Astrocyte (in vitro differentiated cells and primary cell): ENCODE data around the gene MEGF11. TPM values are rescaled to one million over a fixed set of nuclear protein-coding genes. Genes with fewer than 3 reads are reported as not detected.

Source experiments
- DNase-seq: peaks from one replicate; pipeline ENCODE4 v3.0.0-alpha.2; 2010; ENCODE audit warnings: low read depth
- FAIRE-seq: peaks from 2 replicates; lab custom pipeline; 2011; peaks lifted over from hg19 to GRCh38; lab: Jason Lieb, UNC
- H2AFZ ChIP-seq: 2 replicates; pipeline ENCODE4 v1.6.0; 2012; ENCODE audit warnings: low read depth, low read length, inconsistent platforms
- H3K27ac ChIP-seq: 2 replicates; pipeline ENCODE4 v1.5.1; 2011; ENCODE audit warnings: low read depth, low read length, inconsistent platforms
- H3K27me3 ChIP-seq: 2 replicates; pipeline ENCODE4 v1.6.0; 2011; ENCODE audit warnings: low read length, inconsistent platforms; ENCODE audit not compliant: insufficient read depth
- H3K36me3 ChIP-seq: 2 replicates; pipeline ENCODE4 v1.5.1; 2011; ENCODE audit warnings: low read length, inconsistent platforms; ENCODE audit not compliant: insufficient read depth
- H3K4me1 ChIP-seq: 2 replicates; pipeline ENCODE4 v1.5.1; 2011; ENCODE audit warnings: low read length, inconsistent platforms; ENCODE audit not compliant: insufficient read depth
- H3K4me2 ChIP-seq: 2 replicates; pipeline ENCODE4 v1.6.0; 2012; ENCODE audit warnings: low read length, inconsistent platforms
- H3K4me3 ChIP-seq: 2 replicates; pipeline ENCODE4 v1.5.1; 2011; ENCODE audit warnings: low read depth, mild to moderate bottlenecking, low read length, inconsistent platforms; ENCODE audit not compliant: insufficient read depth
- H3K79me2 ChIP-seq: 2 replicates; pipeline ENCODE4 v1.6.0; 2012; ENCODE audit warnings: mild to moderate bottlenecking, low read length, inconsistent platforms; ENCODE audit not compliant: insufficient read depth
- H3K9ac ChIP-seq: 2 replicates; pipeline ENCODE4 v1.6.0; 2012; ENCODE audit warnings: mild to moderate bottlenecking, low read length, inconsistent platforms
- H3K9me3 ChIP-seq: 2 replicates; pipeline ENCODE4 v1.5.1; 2012; ENCODE audit warnings: low read depth, mild to moderate bottlenecking, low read length, inconsistent platforms; ENCODE audit not compliant: insufficient read depth
- H4K20me1 ChIP-seq: 2 replicates; pipeline ENCODE4 v1.6.0; 2012; ENCODE audit warnings: low read length, inconsistent platforms; ENCODE audit not compliant: insufficient read depth
- H3K27ac Mint-ChIP-seq: one replicate; pipeline ENCODE4 v1.8.0; 2021; ENCODE audit warnings: mild to moderate bottlenecking, mixed read lengths; ENCODE audit not compliant: unreplicated experiment
- H3K27me3 Mint-ChIP-seq: one replicate; pipeline ENCODE4 v1.8.0; 2021; ENCODE audit warnings: low read depth, mixed read lengths; ENCODE audit not compliant: unreplicated experiment
- H3K36me3 Mint-ChIP-seq: one replicate; pipeline ENCODE4 v1.8.0; 2021; ENCODE audit warnings: low read depth, mixed read lengths; ENCODE audit not compliant: unreplicated experiment
- H3K4me1 Mint-ChIP-seq: one replicate; pipeline ENCODE4 v1.8.0; 2021; ENCODE audit warnings: low read depth, mixed read lengths; ENCODE audit not compliant: unreplicated experiment
- H3K4me3 Mint-ChIP-seq: one replicate; pipeline ENCODE4 v1.8.0; 2021; ENCODE audit warnings: mild to moderate bottlenecking, moderate library complexity, mixed read lengths; ENCODE audit not compliant: unreplicated experiment
- H3K9me3 Mint-ChIP-seq: one replicate; pipeline ENCODE4 v1.8.0; 2021; ENCODE audit warnings: mild to moderate bottlenecking, mixed read lengths; ENCODE audit not compliant: unreplicated experiment
- EZH2 ChIP-seq: IDR thresholded peaks from 2 replicates; pipeline ENCODE4 v1.6.1; 2012; ENCODE audit warnings: mild to moderate bottlenecking, low read length, inconsistent platforms; ENCODE audit not compliant: insufficient read depth
- total RNA-seq: library from RNA; stranded (reverse); gene quantifications from 2 replicates; pipeline ENCODE4 v1.2.1, GENCODE V29; 2021
- TF ChIP-seq, protein P1 (sequence below): IDR thresholded peaks from 2 replicates; pipeline ENCODE4 v1.5.1; 2011; ENCODE audit warnings: low read depth, mild to moderate bottlenecking, inconsistent platforms, low read length, moderate library complexity; ENCODE audit not compliant: insufficient read depth

Gene MEGF11
- total RNA-seq, 1 donor from 2014 or later = 0.16 TPM

DNA sequence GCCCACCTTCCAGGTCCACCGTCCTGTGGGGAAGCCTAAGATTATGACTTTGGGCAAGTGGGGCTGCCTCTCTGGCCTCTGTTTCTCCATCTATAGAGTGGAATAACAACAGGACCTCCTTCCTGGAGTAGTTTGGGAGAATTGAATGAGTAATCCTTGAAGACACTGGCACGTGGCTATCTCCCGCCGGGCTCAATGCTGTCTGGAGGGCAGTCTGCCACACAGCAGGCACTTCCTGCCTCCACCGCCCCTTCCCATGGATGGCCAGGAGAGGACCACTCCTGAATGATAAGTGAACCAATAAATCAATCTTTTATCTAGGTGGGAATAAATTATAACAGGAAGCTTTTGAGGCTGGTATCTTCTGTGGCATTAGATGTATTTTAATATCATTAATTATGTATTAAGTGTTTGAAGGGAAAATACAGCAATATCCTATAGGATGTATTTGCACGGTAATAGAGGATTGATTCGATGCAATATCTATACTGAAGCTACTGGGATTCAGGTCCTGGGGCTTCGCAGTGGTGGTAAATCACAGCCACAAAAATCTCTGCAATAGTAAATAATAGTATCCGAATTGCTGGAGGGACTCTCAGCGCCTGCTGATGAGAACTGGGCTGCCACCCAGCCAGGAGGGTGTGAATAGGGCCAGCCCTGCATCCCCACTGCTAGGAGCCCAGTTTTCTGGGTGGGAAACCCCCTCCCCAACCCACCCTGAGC lies 15.9 kb downstream of the MEGF11 start:
- no peak overlapping the region for H3K9ac ChIP-seq
- no peak overlapping the region for H2AFZ ChIP-seq
- TF ChIP-seq, protein P1, sequence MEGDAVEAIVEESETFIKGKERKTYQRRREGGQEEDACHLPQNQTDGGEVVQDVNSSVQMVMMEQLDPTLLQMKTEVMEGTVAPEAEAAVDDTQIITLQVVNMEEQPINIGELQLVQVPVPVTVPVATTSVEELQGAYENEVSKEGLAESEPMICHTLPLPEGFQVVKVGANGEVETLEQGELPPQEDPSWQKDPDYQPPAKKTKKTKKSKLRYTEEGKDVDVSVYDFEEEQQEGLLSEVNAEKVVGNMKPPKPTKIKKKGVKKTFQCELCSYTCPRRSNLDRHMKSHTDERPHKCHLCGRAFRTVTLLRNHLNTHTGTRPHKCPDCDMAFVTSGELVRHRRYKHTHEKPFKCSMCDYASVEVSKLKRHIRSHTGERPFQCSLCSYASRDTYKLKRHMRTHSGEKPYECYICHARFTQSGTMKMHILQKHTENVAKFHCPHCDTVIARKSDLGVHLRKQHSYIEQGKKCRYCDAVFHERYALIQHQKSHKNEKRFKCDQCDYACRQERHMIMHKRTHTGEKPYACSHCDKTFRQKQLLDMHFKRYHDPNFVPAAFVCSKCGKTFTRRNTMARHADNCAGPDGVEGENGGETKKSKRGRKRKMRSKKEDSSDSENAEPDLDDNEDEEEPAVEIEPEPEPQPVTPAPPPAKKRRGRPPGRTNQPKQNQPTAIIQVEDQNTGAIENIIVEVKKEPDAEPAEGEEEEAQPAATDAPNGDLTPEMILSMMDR = no peak
- TF ChIP-seq EZH2 = no peak
- Mint-ChIP-seq H3K36me3 (no peaks in the 10 kb centered on the region), H3K4me1 (no peaks in the 10 kb centered on the region), H3K27ac (no peak overlapping the region), H3K4me3 (no peak overlapping the region), H3K27me3 (peaks cover 51% of the 10 kb centered on the region), H3K9me3 (no peaks in the 10 kb centered on the region)
- H3K4me1 ChIP-seq = no peaks in the 10 kb centered on the region
- no peaks in the 10 kb centered on the region for H3K36me3 ChIP-seq
- FAIRE-seq = no peak
- no peak overlapping the region for H3K4me3 ChIP-seq
- no peaks in the 10 kb centered on the region for H3K9me3 ChIP-seq
- H3K27me3 ChIP-seq = peaks cover 21% of the 10 kb centered on the region
- no peak overlapping the region for H3K27ac ChIP-seq
- DNase-seq = no peak
- H3K4me2 ChIP-seq = no peak overlapping the region
- no peaks in the 10 kb centered on the region for H3K79me2 ChIP-seq
- no peaks in the 10 kb centered on the region for H4K20me1 ChIP-seq

DNA sequence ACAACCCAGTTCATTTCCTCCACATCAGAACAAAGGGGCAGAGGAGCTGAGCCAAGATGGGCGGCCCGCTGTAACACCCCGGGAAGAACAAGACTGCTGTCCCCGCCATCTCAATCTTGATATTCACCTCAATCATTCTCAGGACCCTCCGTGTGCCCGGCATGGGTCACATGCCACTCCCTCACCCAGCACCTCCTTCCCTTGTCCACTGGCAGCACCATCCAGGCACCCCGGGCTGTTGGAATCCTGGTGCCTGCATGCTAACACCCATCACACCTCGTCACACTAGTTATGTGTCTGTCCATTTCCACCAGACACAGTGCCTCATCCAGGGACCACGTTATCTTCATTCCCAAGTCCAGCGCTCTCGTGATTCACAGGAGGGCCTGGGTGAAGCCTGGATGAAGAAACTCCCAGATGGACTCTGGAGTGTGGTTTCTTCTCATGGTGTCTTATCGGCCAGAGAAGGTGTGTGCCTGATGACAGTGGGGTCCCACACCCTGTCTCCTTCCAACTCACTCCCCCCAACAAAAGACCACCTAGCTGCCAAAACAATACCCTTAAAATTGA lies 16.7 kb downstream of the MEGF11 start:
- FAIRE-seq (no peak), DNase-seq (no peak)
- Mint-ChIP-seq H3K27me3 (peaks cover 56% of the 10 kb centered on the region), H3K9me3 (no peaks in the 10 kb centered on the region), H3K4me1 (no peaks in the 10 kb centered on the region), H3K4me3 (no peak overlapping the region), H3K27ac (no peak overlapping the region), H3K36me3 (no peaks in the 10 kb centered on the region)
- no peak overlapping the region for H2AFZ ChIP-seq
- no peaks in the 10 kb centered on the region for H4K20me1 ChIP-seq
- H3K4me1 ChIP-seq = no peaks in the 10 kb centered on the region
- peaks cover 21% of the 10 kb centered on the region for H3K27me3 ChIP-seq
- H3K9me3 ChIP-seq = no peaks in the 10 kb centered on the region
- H3K4me3 ChIP-seq = no peak overlapping the region
- no peak overlapping the region for H3K4me2 ChIP-seq
- no peaks in the 10 kb centered on the region for H3K79me2 ChIP-seq
- H3K27ac ChIP-seq = no peak overlapping the region
- no peak for TF ChIP-seq EZH2
- TF ChIP-seq, protein P1 = no peak
- no peaks in the 10 kb centered on the region for H3K36me3 ChIP-seq
- H3K9ac ChIP-seq = no peak overlapping the region

- H3K36me3 Mint-ChIP-seq = no peaks in the 10 kb centered on the region
- Histone ChIP-seq H4K20me1 (no peaks in the 10 kb centered on the region), H3K4me3 (no peak overlapping the region), H3K4me1 (no peaks in the 10 kb centered on the region), H3K4me2 (no peak overlapping the region), H3K9ac (no peak overlapping the region), H2AFZ (no peak overlapping the region), H3K9me3 (no peaks in the 10 kb centered on the region), H3K79me2 (no peaks in the 10 kb centered on the region), H3K27me3 (peaks cover 17% of the 10 kb centered on the region), H3K36me3 (no peaks in the 10 kb centered on the region), H3K27ac (no peak overlapping the region)
- DNase-seq = no peak
- TF ChIP-seq, protein P1 = no peak
- no peak for TF ChIP-seq EZH2
- peaks cover 56% of the 10 kb centered on the region for H3K27me3 Mint-ChIP-seq
- H3K4me3 Mint-ChIP-seq = no peak overlapping the region
- FAIRE-seq = no peak
- H3K27ac Mint-ChIP-seq = no peak overlapping the region
- no peaks in the 10 kb centered on the region for H3K4me1 Mint-ChIP-seq
- H3K9me3 Mint-ChIP-seq = no peaks in the 10 kb centered on the region
These were observed 17.7 kb downstream of the MEGF11 start for GRCh38 chr15:66235866-66236265.
